H1 (cell line): ENCODE data around the gene HNRNPA1. TPM values are rescaled to one million over a fixed set of nuclear protein-coding genes. Genes with fewer than 3 reads are reported as not detected.

Experiments used
- ATF3 ChIP-seq: IDR thresholded peaks from 2 replicates; pipeline ENCODE4 v1.6.1; 2011; ENCODE audit warnings: low read depth, mild to moderate bottlenecking, low read length; ENCODE audit not compliant: insufficient read depth
- BRCA1 ChIP-seq: IDR thresholded peaks from 2 replicates; pipeline ENCODE4 v1.6.1; 2012; ENCODE audit warnings: low read depth, low read length, improper control_type of control experiment
- CHD7 ChIP-seq: fragments of 300-600 bp; sonication (generic); IDR thresholded peaks from 2 replicates; pipeline ENCODE4 v1.7.1; 2012; ENCODE audit warnings: low read length, moderate library complexity, mild to moderate bottlenecking, inconsistent platforms; ENCODE audit not compliant: insufficient replicate concordance
- CTCF ChIP-seq, 3 experiments: IDR thresholded peaks; 1 replicate in 2 of 3; 2 replicates in 1 of 3; pipeline versions ENCODE4 v1.5.1 to v1.6.1; 2011; ENCODE audit warnings: low read length in 3 of 3, mild to moderate bottlenecking in 3 of 3, inconsistent platforms in 2 of 3, low read depth in 1 of 3, moderate library complexity in 1 of 3; ENCODE audit not compliant: insufficient read depth in 1 of 3; ENCODE audit errors: control extremely low read depth in 1 of 3
- GTF2F1 ChIP-seq: IDR thresholded peaks from 2 replicates; pipeline ENCODE4 v1.6.1; 2012; ENCODE audit warnings: low read depth, low read length, improper control_type of control experiment, borderline replicate concordance
- RFX5 ChIP-seq: IDR thresholded peaks from 2 replicates; pipeline ENCODE4 v1.6.1; 2011; ENCODE audit warnings: low read depth, low read length, improper control_type of control experiment, borderline replicate concordance
- polyA plus RNA-seq, 7 experiments: library from polyadenylated mRNA; depleted of rRNA in 3 of 7; stranded (reverse) in 5 of 7; unstranded in 2 of 7; fragments of >200 nt in 5 of 7; fragments of 200-250 nt in 2 of 7; gene quantifications; 1 replicate in 5 of 7; 2 replicates in 1 of 7; 4 replicates in 1 of 7; pipeline versions ENCODE4 v1.2.1 to v1.2.3, GENCODE V29; 2011 to 2013; ENCODE audit warnings: missing spikeins in 2 of 7, mixed read lengths in 2 of 7
- total RNA-seq: library from RNA; stranded (reverse); fragmentation: NEBNext Ultra II Directional; extraction: Animal tissue kit (Norgen Biotek cat#: 25700); gene quantifications from 2 replicates; pipeline ENCODE4 v1.2.1, GENCODE V29; 2021

Gene HNRNPA1
- total and polyA plus RNA-seq, 2 of the 8 experiments (the other 6 are each of a cell fraction or from before 2014, with no cell fraction given), result 835 to 2,738 TPM

GRCh38 chr12:54279632-54280467 lies 676 bp upstream of the HNRNPA1 start, which contains the start of gene CBX5 (continued):
- TF ChIP-seq CHD7 (no peak), GTF2F1 (peak; percentile 63; the same call in 1 of the 2 replicates), ATF3 (no peak), CTCF (IDR thresholded peaks at IDR 0.05; ENCODE audit: control extremely low read depth in 1 of 3, insufficient read depth in 1 of 3, low read depth in 1 of 3, low read length in 3 of 3) (no peak), BRCA1 (no peak), RFX5 (no peak)
